ENCODE data around the gene JAK3.

DNA sequence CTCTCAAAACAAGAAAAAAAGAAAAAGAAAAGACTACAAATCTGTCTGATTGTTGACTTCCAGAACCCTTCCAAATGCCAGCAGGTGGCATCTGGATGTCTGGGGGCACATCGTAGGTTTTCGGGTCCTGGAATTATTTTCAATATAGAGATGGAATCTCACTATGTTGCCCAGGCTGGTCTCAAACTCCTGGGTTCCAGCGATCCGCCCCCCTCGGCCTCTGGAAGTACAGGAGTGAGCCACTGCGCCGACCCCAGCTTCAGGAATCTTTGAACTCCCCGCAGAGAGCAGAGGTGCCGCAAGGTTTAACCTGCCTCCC, 53.4 kb downstream of the JAK3 start:
- TF ChIP-seq, protein P1, sequence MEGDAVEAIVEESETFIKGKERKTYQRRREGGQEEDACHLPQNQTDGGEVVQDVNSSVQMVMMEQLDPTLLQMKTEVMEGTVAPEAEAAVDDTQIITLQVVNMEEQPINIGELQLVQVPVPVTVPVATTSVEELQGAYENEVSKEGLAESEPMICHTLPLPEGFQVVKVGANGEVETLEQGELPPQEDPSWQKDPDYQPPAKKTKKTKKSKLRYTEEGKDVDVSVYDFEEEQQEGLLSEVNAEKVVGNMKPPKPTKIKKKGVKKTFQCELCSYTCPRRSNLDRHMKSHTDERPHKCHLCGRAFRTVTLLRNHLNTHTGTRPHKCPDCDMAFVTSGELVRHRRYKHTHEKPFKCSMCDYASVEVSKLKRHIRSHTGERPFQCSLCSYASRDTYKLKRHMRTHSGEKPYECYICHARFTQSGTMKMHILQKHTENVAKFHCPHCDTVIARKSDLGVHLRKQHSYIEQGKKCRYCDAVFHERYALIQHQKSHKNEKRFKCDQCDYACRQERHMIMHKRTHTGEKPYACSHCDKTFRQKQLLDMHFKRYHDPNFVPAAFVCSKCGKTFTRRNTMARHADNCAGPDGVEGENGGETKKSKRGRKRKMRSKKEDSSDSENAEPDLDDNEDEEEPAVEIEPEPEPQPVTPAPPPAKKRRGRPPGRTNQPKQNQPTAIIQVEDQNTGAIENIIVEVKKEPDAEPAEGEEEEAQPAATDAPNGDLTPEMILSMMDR (IDR thresholded peaks at IDR 0.05): 0 out of 3 replicates have a peak, but pooled peaks have one; percentile 12
- TF ChIP-seq EP300 (IDR thresholded peaks at IDR 0.05) (no peak), CHD2 (IDR thresholded peaks at IDR 0.05; ENCODE audit: low read length, partially characterized antibody) (no peak), EHF (CRISPR knock-in tag; IDR thresholded peaks at IDR 0.05) (no peak), RFX5 (IDR thresholded peaks at IDR 0.05) (no peak), EHMT2 (IDR thresholded peaks at IDR 0.05; ENCODE audit: low read depth) (no peak), TFCP2L1 (CRISPR knock-in tag; IDR thresholded peaks at IDR 0.05) (no peak)
- TF ChIP-seq, protein P2, sequence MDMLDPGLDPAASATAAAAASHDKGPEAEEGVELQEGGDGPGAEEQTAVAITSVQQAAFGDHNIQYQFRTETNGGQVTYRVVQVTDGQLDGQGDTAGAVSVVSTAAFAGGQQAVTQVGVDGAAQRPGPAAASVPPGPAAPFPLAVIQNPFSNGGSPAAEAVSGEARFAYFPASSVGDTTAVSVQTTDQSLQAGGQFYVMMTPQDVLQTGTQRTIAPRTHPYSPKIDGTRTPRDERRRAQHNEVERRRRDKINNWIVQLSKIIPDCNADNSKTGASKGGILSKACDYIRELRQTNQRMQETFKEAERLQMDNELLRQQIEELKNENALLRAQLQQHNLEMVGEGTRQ (IDR thresholded peaks at IDR 0.05): no peak
